Activated CD8-positive, alpha-beta memory T cell treated with anti-CD3 and anti-CD28 coated beads for 4 hours (primary cell): ENCODE results near the gene SCART1.
"Not testable (repeated sequence)": the region's sequence is repeated elsewhere in the genome, so short reads cannot be mapped to it uniquely, and the experiment has no call there.

Source experiments
- DNase-seq, 2 donors: peaks; one replicate each; pipeline ENCODE4 v3.0.0-alpha.2; 2020; ENCODE audit warnings: low read depth in 2 of 2

The SCART1 gene

GRCh38 chr10:133453516-133454203 is at the start of gene SCART1:
TSS of gene SCART1 (plus strand) at chr10:133453945. CDS start at chr10:133453998, 53 bp downstream.
- no peak for DNase-seq

GRCh38 chr10:133405272-133405671 is 48.5 kb upstream of the SCART1 start:
- DNase-seq, result no peak

- DNase-seq, result no peak
Measured at GRCh38 chr10:133405844-133406527, 47.8 kb upstream of the SCART1 start.

GRCh38 chr10:133411523-133412380 is 42.0 kb upstream of the SCART1 start:
- no peak for DNase-seq

GRCh38 chr10:133412381-133412711 is 41.4 kb upstream of the SCART1 start:
- no peak for DNase-seq

- DNase-seq, result not testable (repeated sequence)
Measured at GRCh38 chr10:133414401-133414800, 39.3 kb upstream of the SCART1 start.

- no peak for DNase-seq
Measured at GRCh38 chr10:133415752-133416151, 38.0 kb upstream of the SCART1 start.

- no peak for DNase-seq
Measured at GRCh38 chr10:133418289-133418993, 35.3 kb upstream of the SCART1 start.

- no peak for DNase-seq
Measured at GRCh38 chr10:133419211-133419950, 34.4 kb upstream of the SCART1 start.

GRCh38 chr10:133420028-133420427 is 33.7 kb upstream of the SCART1 start:
- no peak for DNase-seq

GRCh38 chr10:133420579-133420978 is 33.2 kb upstream of the SCART1 start:
- DNase-seq, result no peak

GRCh38 chr10:133421336-133422222 is 32.2 kb upstream of the SCART1 start:
- DNase-seq, result no peak

GRCh38 chr10:133422223-133422806 is 31.4 kb upstream of the SCART1 start:
- no peak for DNase-seq

GRCh38 chr10:133422807-133423771 is 30.7 kb upstream of the SCART1 start:
- DNase-seq, result no peak

- not testable (repeated sequence) for DNase-seq
Measured at GRCh38 chr10:133424102-133424501, 29.6 kb upstream of the SCART1 start.

GRCh38 chr10:133424601-133425000 is 29.1 kb upstream of the SCART1 start, which contains the start of gene SPRN:
TSS of gene SPRN (minus strand) at chr10:133424625. CDS start at chr10:133423681, 944 bp downstream.
- not testable (repeated sequence) for DNase-seq

- DNase-seq, result not testable (repeated sequence)
Measured at GRCh38 chr10:133429571-133429970, 24.2 kb upstream of the SCART1 start.

GRCh38 chr10:133431888-133432613 is 21.7 kb upstream of the SCART1 start:
- DNase-seq, result not testable (repeated sequence)
